ENCODE measurements around the gene TOR2A.
"Not testable (repeated sequence)": the region's sequence is repeated elsewhere in the genome, so short reads cannot be mapped to it uniquely, and the experiment has no call there.

DNA sequence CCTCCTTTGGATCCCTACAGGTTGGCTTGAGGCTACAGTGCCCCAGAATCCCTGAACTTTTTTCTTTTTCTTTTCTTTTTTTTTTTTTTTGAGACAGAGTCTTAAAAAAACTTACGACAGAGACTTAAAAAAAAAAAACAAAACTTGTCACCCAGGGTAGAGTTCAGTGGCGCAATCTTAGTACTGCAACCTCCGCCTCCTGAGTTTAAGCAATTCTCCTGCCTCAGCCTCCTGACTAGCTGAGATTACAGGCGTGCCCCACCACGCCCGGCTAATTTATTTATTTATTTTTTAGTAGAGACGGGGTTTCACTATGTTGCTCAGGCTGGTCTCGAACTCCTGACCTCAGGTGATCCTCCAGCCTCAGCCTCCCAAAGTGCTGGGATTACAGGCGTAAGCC lies 45.8 kb upstream of the TOR2A start:
- not testable (repeated sequence) for TF ChIP-seq CTCF (IDR thresholded peaks at IDR 0.05; ENCODE audit: poor library complexity); EZH2 (IDR thresholded peaks at IDR 0.05; ENCODE audit: borderline replicate concordance)

Measured in hepatocyte (in vitro differentiated cells).